ENCODE data around the gene CACNA1D. TPM values are rescaled to one million over a fixed set of nuclear protein-coding genes. Genes with fewer than 3 reads are reported as not detected.

Gene CACNA1D
- total and polyA plus RNA-seq, 9 of the 15 experiments (the other 6 are each of a cell fraction or from before 2014, with no cell fraction given) = 0.29 TPM; not detected in 8

GRCh38 chr3:53650424-53650823 lies 156.0 kb downstream of the CACNA1D start (continued):
- TF ChIP-seq CREBBP (IDR thresholded peaks at IDR 0.05; ENCODE audit: low read depth, low read length) (no peak), SMAD3 (CRISPR knock-in tag; conservative IDR thresholded peaks at IDR 0.05) (no peak)

DNA sequence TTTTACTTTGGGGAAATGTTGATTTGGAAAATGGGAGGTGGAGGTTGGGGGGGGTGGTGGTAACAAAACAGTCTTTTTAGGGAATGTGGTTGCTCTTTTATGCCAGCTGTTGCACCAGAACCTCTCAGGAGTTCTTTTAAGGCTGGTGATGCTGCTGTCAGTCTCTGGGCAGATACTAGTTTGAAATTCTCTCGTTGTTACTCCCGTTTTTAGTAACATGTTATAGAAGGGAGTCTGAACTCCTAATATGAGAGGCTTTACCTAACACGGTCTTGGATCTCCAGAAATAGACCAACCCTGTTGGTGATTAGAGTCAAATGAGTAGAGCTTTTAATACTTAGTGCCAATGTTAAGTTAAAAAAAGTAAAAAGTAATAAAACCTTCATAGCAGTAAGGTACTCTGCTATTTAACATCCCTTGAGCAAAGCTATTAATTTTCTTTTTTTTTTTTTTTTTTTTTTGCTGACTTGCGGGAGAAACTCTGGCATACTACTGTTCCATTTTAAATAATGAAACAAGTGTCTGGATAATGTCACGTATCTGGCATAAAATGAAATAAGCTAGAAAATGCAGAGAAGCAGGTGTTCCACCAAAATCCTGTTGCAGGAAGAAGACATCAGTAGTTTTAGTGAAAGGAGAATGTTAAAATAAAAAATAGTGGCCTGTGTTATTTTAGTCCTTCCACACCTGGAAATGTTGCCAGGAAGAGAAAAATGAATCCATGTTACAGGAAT lies 156.7 kb downstream of the CACNA1D start:
- CTCF ChIA-PET (ENCODE audit: low intra/inter-chr PET ratio) = no interaction called here
- in situ Hi-C loops (cut with MboI) = no loop called here
- DNase-seq (ENCODE audit: extremely low read depth in 1 of 4, low spot score in 3 of 4) (no peak), FAIRE-seq (no peak), ATAC-seq (no peak)
- no peak overlapping the region for H3K9ac ChIP-seq (ENCODE audit: insufficient read depth in 1 of 2, low read depth in 2 of 2, low read length in 2 of 2)
- H3K4me1 ChIP-seq (replicated peaks in 1 of 2; ENCODE audit: control insufficient read depth in 2 of 2, insufficient read depth in 2 of 2, low read length in 2 of 2) = no peaks in the 10 kb centered on the region
- H3K9me1 ChIP-seq (ENCODE audit: control insufficient read depth, insufficient read depth, low read length) = no peaks in the 10 kb centered on the region
- H3K9me3 ChIP-seq (replicated peaks; ENCODE audit: control insufficient read depth, insufficient read depth, low read depth, low read length) = no peaks in the 10 kb centered on the region
- no peaks in the 10 kb centered on the region for H3K79me2 ChIP-seq (ENCODE audit: control insufficient read depth, insufficient read depth, low read length)
- no peak overlapping the region for H3K27ac ChIP-seq (ENCODE audit: extremely low read depth, low read depth, low read length)
- POLR2A ChIA-PET = interaction anchor here (0.6 kb wide), 1 partner anchor 130 kb away, joined by 3 read pairs; no protein-coding TSS in a partner anchor
- H3K4me3 ChIP-seq = no peak overlapping the region
- 0% methylated on average over 5 of the region's 5 CpGs for WGBS (ENCODE audit: insufficient coverage, low coverage, missing lambda C conversion rate)
- TF ChIP-seq ZNF121 (CRISPR knock-in tag; conservative IDR thresholded peaks at IDR 0.05) (no peak), CBFB (CRISPR knock-in tag; IDR thresholded peaks at IDR 0.05) (no peak), DDX20 (tag; IDR thresholded peaks at IDR 0.05; ENCODE audit: low read depth) (no peak), ARNT (IDR thresholded peaks at IDR 0.05) (no peak), U2AF2 (optimal IDR thresholded peaks at IDR 0.05; ENCODE audit: low read depth, low read length) (no peak), BMI1 (IDR thresholded peaks at IDR 0.05; ENCODE audit: low read length) (no peak), FOXA3 (CRISPR knock-in tag; conservative IDR thresholded peaks at IDR 0.05 in 1 of 2, IDR thresholded peaks at IDR 0.05 in 1 of 2) (no peak), ZNF785 (CRISPR knock-in tag; IDR thresholded peaks at IDR 0.05) (no peak), MNT (conservative IDR thresholded peaks at IDR 0.05) (no peak), IRF2 (CRISPR knock-in tag; IDR thresholded peaks at IDR 0.05) (no peak), SAP30 (IDR thresholded peaks at IDR 0.05; ENCODE audit: borderline replicate concordance, insufficient read depth, low read depth, low read length, poor library complexity, severe bottlenecking) (no peak), HDAC1 (IDR thresholded peaks at IDR 0.05) (no peak), ZNF311 (CRISPR knock-in tag; IDR thresholded peaks at IDR 0.05) (no peak)
- TF ChIP-seq, protein P1, sequence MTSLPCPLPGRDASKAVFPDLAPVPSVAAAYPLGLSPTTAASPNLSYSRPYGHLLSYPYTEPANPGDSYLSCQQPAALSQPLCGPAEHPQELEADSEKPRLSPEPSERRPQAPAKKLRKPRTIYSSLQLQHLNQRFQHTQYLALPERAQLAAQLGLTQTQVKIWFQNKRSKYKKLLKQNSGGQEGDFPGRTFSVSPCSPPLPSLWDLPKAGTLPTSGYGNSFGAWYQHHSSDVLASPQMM (CRISPR knock-in tag; IDR thresholded peaks at IDR 0.05) = no peak
- TF ChIP-seq, protein P2, sequence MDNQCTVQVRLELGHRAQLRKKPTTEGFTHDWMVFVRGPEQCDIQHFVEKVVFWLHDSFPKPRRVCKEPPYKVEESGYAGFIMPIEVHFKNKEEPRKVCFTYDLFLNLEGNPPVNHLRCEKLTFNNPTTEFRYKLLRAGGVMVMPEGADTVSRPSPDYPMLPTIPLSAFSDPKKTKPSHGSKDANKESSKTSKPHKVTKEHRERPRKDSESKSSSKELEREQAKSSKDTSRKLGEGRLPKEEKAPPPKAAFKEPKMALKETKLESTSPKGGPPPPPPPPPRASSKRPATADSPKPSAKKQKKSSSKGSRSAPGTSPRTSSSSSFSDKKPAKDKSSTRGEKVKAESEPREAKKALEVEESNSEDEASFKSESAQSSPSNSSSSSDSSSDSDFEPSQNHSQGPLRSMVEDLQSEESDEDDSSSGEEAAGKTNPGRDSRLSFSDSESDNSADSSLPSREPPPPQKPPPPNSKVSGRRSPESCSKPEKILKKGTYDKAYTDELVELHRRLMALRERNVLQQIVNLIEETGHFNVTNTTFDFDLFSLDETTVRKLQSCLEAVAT (IDR thresholded peaks at IDR 0.05) = no peak
- H3K27me3 ChIP-seq (ENCODE audit: control insufficient read depth in 2 of 2, insufficient read depth in 2 of 2, low read length in 2 of 2) = peaks cover 0 to 5% of the 10 kb centered on the region in 2 experiments; a peak in 1 of 5 replicates
- intact Hi-C loops (cut with micrococcal nuclease) = no loop called here
- H2AFZ ChIP-seq (ENCODE audit: low read depth, low read length) = no peak overlapping the region
- H3K36me3 ChIP-seq (ENCODE audit: control insufficient read depth, insufficient read depth, low read length) = no peaks in the 10 kb centered on the region
- no peaks in the 10 kb centered on the region for H4K20me1 ChIP-seq (replicated peaks; ENCODE audit: control insufficient read depth, insufficient read depth, low read length)
- BruUV-seq (replicated peaks) = no TSS peak
- H3K4me2 ChIP-seq (ENCODE audit: insufficient read depth, low read length) = no peak overlapping the region

Measured in K562 (cell line).